ENCODE results near the gene TEX38. TPM values are rescaled to one million over a fixed set of nuclear protein-coding genes. Genes with fewer than 3 reads are reported as not detected.

Gene TEX38
- total and polyA plus RNA-seq, 2 donors (not counting 1 experiment from before 2014, with no cell fraction given): not detected

Other genes with a start within 250 kb of the TEX38 start
- gene DMBX1, start 182.0 kb upstream of the TEX38 start, total RNA-seq: not detected in 2 replicates
- not detected in 2 replicates for gene DMBX1, start 182.0 kb upstream of the TEX38 start, polyA plus RNA-seq
- gene KNCN, start 120.2 kb upstream of the TEX38 start, total RNA-seq: not detected in 2 replicates
- not detected in 2 replicates for gene KNCN, start 120.2 kb upstream of the TEX38 start, polyA plus RNA-seq
- 69.5 and 73.0 TPM in 2 replicates for gene MKNK1, start 67.6 kb upstream of the TEX38 start, total RNA-seq
- 51.0 and 71.2 TPM in 2 replicates for gene MKNK1, start 67.6 kb upstream of the TEX38 start, polyA plus RNA-seq
- gene MOB3C, start 55.0 kb upstream of the TEX38 start, total RNA-seq: 19.2 and 19.3 TPM in 2 replicates
- 11.9 and 18.9 TPM in 2 replicates for gene MOB3C, start 55.0 kb upstream of the TEX38 start, polyA plus RNA-seq
- gene ATPAF1, start 3.5 kb upstream of the TEX38 start, total RNA-seq: 20.8 and 22.0 TPM in 2 replicates
- 12.5 and 18.3 TPM in 2 replicates for gene ATPAF1, start 3.5 kb upstream of the TEX38 start, polyA plus RNA-seq
- gene EFCAB14, start 47.3 kb downstream of the TEX38 start, total RNA-seq: 90.0 and 98.8 TPM in 2 replicates
- 20.3 and 22.8 TPM in 2 replicates for gene EFCAB14, start 47.3 kb downstream of the TEX38 start, polyA plus RNA-seq
- gene CYP4B1, start 127.2 kb downstream of the TEX38 start, total RNA-seq: not detected in 2 replicates
- gene CYP4B1, start 127.2 kb downstream of the TEX38 start, polyA plus RNA-seq: not detected in 2 replicates

All from B cell (primary cell).